K562 (cell line): ENCODE results near the gene PPP1R9A. TPM values are rescaled to one million over a fixed set of nuclear protein-coding genes. Genes with fewer than 3 reads are reported as not detected.

ENCODE experiments used
- ATAC-seq: fragments of 200-7000 bp; cut with Tn5 transposase; 3 replicates; pipeline ENCODE4 v1.9.1; 2020; ENCODE audit warnings: moderate library complexity
- BruUV-seq: library from RNA; stranded (reverse); fragments of 400-500 nt; replicated peaks from 2 replicates; lab custom pipeline; 2021; lab: Mats Ljungman, UMichigan
- CTCF ChIA-PET: fragments of 300-600 bp; formaldehyde crosslinking; extraction: SDS; loops from one replicate; lab custom pipeline; 2021; ENCODE audit warnings: low intra/inter-chr PET ratio; lab: Yijun Ruan, JAX
- POLR2A ChIA-PET: fragments of 300-600, 350-650 bp; sonication (Branson Sonifier 250); formaldehyde crosslinking; extraction: SDS; loops from one replicate; lab custom pipeline; 2021; ENCODE audit warnings: antibody characterized with exemption, inconsistent platforms; lab: Yijun Ruan, JAX
- DNase-seq, 4 experiments: peaks; one replicate each; pipeline versions ENCODE4 v3.0.0 to v3.0.0-alpha.2; 2011 to 2018; ENCODE audit warnings: low spot score in 3 of 4, mixed read lengths in 3 of 4; ENCODE audit errors: extremely low read depth in 1 of 4
- FAIRE-seq: peaks from 2 replicates; lab custom pipeline; 2011; peaks lifted over from hg19 to GRCh38; lab: Jason Lieb, UNC
- H2AFZ ChIP-seq: 2 replicates; pipeline ENCODE4 v1.6.0; 2011; ENCODE audit warnings: low read depth, low read length, control low read depth, inconsistent platforms
- H3K27ac ChIP-seq: fragments of 200-600 bp; 3 replicates; pipeline ENCODE4 v1.8.0; 2011; ENCODE audit warnings: low read depth, mild to moderate bottlenecking, control low read depth, inconsistent platforms, low read length, moderate library complexity, mixed read lengths; ENCODE audit errors: extremely low read depth
- H3K27me3 ChIP-seq, 2 experiments: fragments of 300-600 bp in 1 of 2; 2 replicates in 1 of 2; 3 replicates in 1 of 2; pipeline versions ENCODE4 v1.6.0 to v1.8.0; 2011; ENCODE audit warnings: inconsistent platforms in 2 of 2, low read length in 2 of 2, mild to moderate bottlenecking in 1 of 2, mixed read lengths in 1 of 2, moderate library complexity in 1 of 2; ENCODE audit not compliant: control insufficient read depth in 2 of 2, insufficient read depth in 2 of 2
- H3K36me3 ChIP-seq: fragments of 300-600 bp; 3 replicates; pipeline ENCODE4 v1.8.0; 2011; ENCODE audit warnings: mild to moderate bottlenecking, low read length, inconsistent platforms; ENCODE audit not compliant: control insufficient read depth, insufficient read depth
- H3K4me1 ChIP-seq, 2 experiments: fragments of 200-600 bp in 1 of 2; replicated peaks in 1 of 2; 2 replicates in 1 of 2; 3 replicates in 1 of 2; pipeline versions ENCODE4 v1.5.1 to v1.8.0; 2011; ENCODE audit warnings: inconsistent platforms in 2 of 2, low read length in 2 of 2, mild to moderate bottlenecking in 1 of 2, mixed read lengths in 1 of 2, moderate library complexity in 1 of 2; ENCODE audit not compliant: control insufficient read depth in 2 of 2, insufficient read depth in 2 of 2
- H3K4me2 ChIP-seq: 2 replicates; pipeline ENCODE4 v1.6.1; 2011; ENCODE audit warnings: low read length, control low read depth, inconsistent platforms, mixed read lengths; ENCODE audit not compliant: insufficient read depth
- H3K4me3 ChIP-seq: fragments of 200-600 bp; sonication (generic), shearing (Covaris generic); 2 replicates; pipeline ENCODE4 v1.5.1; 2016; ENCODE audit warnings: control low read depth, inconsistent platforms
- H3K79me2 ChIP-seq: fragments of 200-600 bp; 3 replicates; pipeline ENCODE4 v1.8.0; 2011; ENCODE audit warnings: low read length, inconsistent platforms; ENCODE audit not compliant: control insufficient read depth, insufficient read depth
- H3K9ac ChIP-seq, 2 experiments: 2 replicates each; pipeline versions ENCODE4 v1.6.0 to v1.6.1; 2011; ENCODE audit warnings: low read depth in 2 of 2, low read length in 2 of 2, control low read depth in 1 of 2, inconsistent platforms in 1 of 2, mild to moderate bottlenecking in 1 of 2, mixed read lengths in 1 of 2; ENCODE audit not compliant: insufficient read depth in 1 of 2
- H3K9me1 ChIP-seq: one replicate; pipeline ENCODE4 v1.6.0; 2011; ENCODE audit warnings: inconsistent platforms, mild to moderate bottlenecking, low read length, moderate library complexity; ENCODE audit not compliant: control insufficient read depth, insufficient read depth
- H3K9me3 ChIP-seq: replicated peaks from 2 replicates; pipeline ENCODE4 v1.5.1; 2011; ENCODE audit warnings: low read depth, low read length, inconsistent platforms; ENCODE audit not compliant: control insufficient read depth, insufficient read depth
- H4K20me1 ChIP-seq: replicated peaks from 2 replicates; pipeline ENCODE4 v1.6.1; 2011; ENCODE audit warnings: low read length, inconsistent platforms, mixed read lengths; ENCODE audit not compliant: control insufficient read depth, insufficient read depth
- MIER1 ChIP-seq: fragments of 450-650 bp; IDR thresholded peaks from 2 replicates; pipeline ENCODE4 v1.6.1; 2016; ENCODE audit warnings: antibody characterized with exemption, mild to moderate bottlenecking, low read depth
- SMAD3 ChIP-seq: fragments of 450-650 bp; formaldehyde crosslinking; conservative IDR thresholded peaks from 2 replicates; pipeline ENCODE4 v1.4.0; 2020; ENCODE audit warnings: mild to moderate bottlenecking
- SMARCB1 ChIP-seq: IDR thresholded peaks from 2 replicates; pipeline ENCODE4 v1.6.1; 2011; ENCODE audit warnings: improper control_type of control experiment, low read depth; ENCODE audit not compliant: insufficient read length
- ZBTB11 ChIP-seq, 3 experiments: fragments of 200-800 bp in 1 of 3; fragments of 250-450 bp in 1 of 3; fragments of 450-650 bp in 1 of 3; sonication (Bioruptor Pico) in 1 of 3; sonication (Bioruptor generic) in 1 of 3; formaldehyde crosslinking in 1 of 3; IDR thresholded peaks; 2 replicates each; pipeline versions ENCODE4 v1.6.1 to v1.8.0; 2016 to 2022; ENCODE audit warnings: mild to moderate bottlenecking in 2 of 3, missing genetic modification characterization in 2 of 3, missing compliant biosample characterization in 1 of 3, moderate library complexity in 1 of 3
- ZFP30 ChIP-seq: fragments of 250-450 bp; sonication (Bioruptor Pico); IDR thresholded peaks from 2 replicates; pipeline ENCODE4 v1.8.0; 2022; ENCODE audit warnings: moderate library complexity, mild to moderate bottlenecking, inconsistent platforms, borderline replicate concordance
- ZNF24 ChIP-seq: fragments of 450-650 bp; IDR thresholded peaks from 2 replicates; pipeline ENCODE4 v1.6.1; 2016
- WGBS: fragments of 100-300 bp; shearing (Covaris generic); methylation state at CpG from one replicate; pipeline ENCODE4 v1.1.6; 2016; ENCODE audit warnings: low coverage, mixed read lengths; ENCODE audit not compliant: insufficient coverage; ENCODE audit errors: missing lambda C conversion rate; 5-methylcytosine and 5-hydroxymethylcytosine counted together
- in situ Hi-C: fragments of 300-500 bp; cut with MboI; formaldehyde crosslinking; loops from 4 replicates; pipeline ENCODE4 v1.15.0; 2018; ENCODE audit warnings: inconsistent platforms, mixed read lengths
- intact Hi-C: fragments of 100-400 bp; cut with micrococcal nuclease; formaldehyde crosslinking; loops from 2 replicates; pipeline ENCODE4 v1.14.2; 2022
- polyA plus RNA-seq, 8 experiments: library from polyadenylated mRNA; depleted of rRNA in 4 of 8; stranded (reverse) in 5 of 8; unstranded in 3 of 8; fragments of >200 nt; fragmentation: Nextera tagmentation in 2 of 8; fragmentation: Illumina TruSeq in 1 of 8; extraction: Ambion mirVana in 2 of 8; extraction: Trizol in 1 of 8; gene quantifications; 2 replicates each; pipeline versions ENCODE4 v1.2.1 to v1.2.3, GENCODE V29; 2011 to 2014; ENCODE audit warnings: inconsistent platforms in 1 of 8, missing spikeins in 1 of 8
- total RNA-seq, 7 experiments: library from RNA; depleted of rRNA in 6 of 7; stranded (reverse); fragments of >200 nt in 6 of 7; fragmentation: Illumina TruSeq in 2 of 7; extraction: Trizol in 2 of 7; gene quantifications; 2 replicates each; pipeline versions ENCODE4 v1.2.1 to v1.2.3, GENCODE V29; 2011 to 2021; ENCODE audit warnings: low replicate concordance in 1 of 7
- TF ChIP-seq, protein P1 (sequence below): fragments of 250-450 bp; sonication (Bioruptor Pico); IDR thresholded peaks from 2 replicates; pipeline ENCODE4 v1.5.1; 2021; ENCODE audit warnings: mild to moderate bottlenecking

PPP1R9A gene
- total and polyA plus RNA-seq, 9 of the 15 experiments (the other 6 are each of a cell fraction or from before 2014, with no cell fraction given): 0.24 TPM; not detected in 8

- no peak for TF ChIP-seq SMARCB1
- TF ChIP-seq ZFP30 (CRISPR knock-in tag): no peak
Measured at GRCh38 chr7:95290166-95290830, 382.9 kb downstream of the PPP1R9A start (continued).

DNA sequence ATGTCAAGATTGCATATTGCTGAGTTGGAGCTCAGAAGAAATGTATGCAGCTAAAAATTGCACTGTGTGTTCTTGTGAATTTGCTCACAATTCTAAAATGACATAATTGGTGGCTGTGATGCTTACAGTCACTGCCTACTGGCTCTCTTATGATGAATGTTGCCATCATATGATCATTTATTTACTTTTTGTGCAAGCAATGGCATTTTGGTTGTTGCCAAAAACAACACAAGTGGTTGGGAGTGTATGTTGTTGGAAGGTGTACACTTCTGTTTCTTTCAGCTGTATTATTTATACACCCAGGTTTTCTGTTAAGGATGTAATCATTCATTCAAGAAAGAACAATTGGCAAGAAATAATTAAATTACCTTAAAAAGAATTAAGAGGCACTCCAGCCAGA is 388.0 kb downstream of the PPP1R9A start:
- ChIA-PET CTCF (no interaction called here), POLR2A (no interaction called here)
- no peaks in the 10 kb centered on the region for H3K9me3 ChIP-seq
- H3K79me2 ChIP-seq: no peaks in the 10 kb centered on the region
- H3K4me3 ChIP-seq: no peak overlapping the region
- no peaks in the 10 kb centered on the region for H3K4me1 ChIP-seq
- no TSS peak for BruUV-seq
- FAIRE-seq: no peak
- TF ChIP-seq SMAD3 (CRISPR knock-in tag) (no peak), MIER1 (no peak)
- no peak overlapping the region for H3K27ac ChIP-seq
- no peaks in the 10 kb centered on the region for H3K9me1 ChIP-seq
- H4K20me1 ChIP-seq: no peaks in the 10 kb centered on the region
- in situ Hi-C loops: no loop called here
- no peaks in the 10 kb centered on the region for H3K36me3 ChIP-seq
- no peak overlapping the region for H2AFZ ChIP-seq
- intact Hi-C loops: no loop called here
- H3K27me3 ChIP-seq: no peaks in the 10 kb centered on the region
- DNase-seq: no peak
- H3K4me2 ChIP-seq: no peak overlapping the region
- no peak overlapping the region for H3K9ac ChIP-seq
- no peak for ATAC-seq

DNA sequence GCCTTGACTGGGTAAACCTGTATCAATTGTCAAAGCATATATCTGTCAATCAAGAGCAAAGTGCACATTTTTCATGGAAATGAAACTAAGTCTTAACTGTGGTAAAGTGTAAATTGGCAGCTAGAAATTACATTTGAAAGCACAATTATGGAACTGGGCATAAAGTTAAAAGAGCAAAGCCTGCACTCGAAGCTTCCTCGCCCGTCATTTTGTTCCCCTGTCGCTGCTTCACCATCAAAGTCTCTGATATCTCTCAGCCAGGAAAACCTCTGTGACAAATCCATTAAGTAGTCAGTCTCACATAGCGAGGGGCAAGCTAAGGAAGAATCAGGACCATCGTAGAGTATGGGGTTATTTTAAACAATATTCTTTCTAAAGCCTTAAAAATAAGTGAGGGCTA is 389.1 kb downstream of the PPP1R9A start:
- Histone ChIP-seq H2AFZ (no peak overlapping the region), H4K20me1 (no peaks in the 10 kb centered on the region), H3K9ac (no peak overlapping the region), H3K4me2 (no peak overlapping the region), H3K27ac (no peak overlapping the region), H3K4me3 (no peak overlapping the region), H3K79me2 (no peaks in the 10 kb centered on the region), H3K36me3 (no peaks in the 10 kb centered on the region), H3K27me3 (0 out of 5 replicates have a peak, but pooled peaks cover 0 to 2% of the 10 kb centered on the region in 2 experiments), H3K9me3 (no peaks in the 10 kb centered on the region), H3K9me1 (no peaks in the 10 kb centered on the region), H3K4me1 (no peaks in the 10 kb centered on the region)
- WGBS: 1% methylated on average over 6 of the region's 6 CpGs
- ChIA-PET POLR2A (no interaction called here), CTCF (no interaction called here)
- no peak for FAIRE-seq
- no peak for ATAC-seq
- in situ Hi-C loops (no loop called here), intact Hi-C loops (no loop called here)
- no TSS peak for BruUV-seq
- no peak for DNase-seq
- TF ChIP-seq ZNF24: no peak
- TF ChIP-seq, protein P1, sequence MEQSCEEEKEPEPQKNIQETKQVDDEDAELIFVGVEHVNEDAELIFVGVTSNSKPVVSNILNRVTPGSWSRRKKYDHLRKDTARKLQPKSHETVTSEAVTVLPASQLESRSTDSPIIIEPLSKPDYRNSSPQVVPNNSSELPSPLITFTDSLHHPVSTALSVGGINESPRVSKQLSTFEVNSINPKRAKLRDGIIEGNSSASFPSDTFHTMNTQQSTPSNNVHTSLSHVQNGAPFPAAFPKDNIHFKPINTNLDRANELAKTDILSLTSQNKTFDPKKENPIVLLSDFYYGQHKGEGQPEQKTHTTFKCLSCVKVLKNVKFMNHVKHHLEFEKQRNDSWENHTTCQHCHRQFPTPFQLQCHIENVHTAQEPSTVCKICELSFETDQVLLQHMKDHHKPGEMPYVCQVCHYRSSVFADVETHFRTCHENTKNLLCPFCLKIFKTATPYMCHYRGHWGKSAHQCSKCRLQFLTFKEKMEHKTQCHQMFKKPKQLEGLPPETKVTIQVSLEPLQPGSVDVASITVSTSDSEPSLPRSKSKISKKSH (CRISPR knock-in tag): no peak
- no peak for TF ChIP-seq ZBTB11 (CRISPR knock-in tag; IDR thresholded peaks at IDR 0.05)
